Neuronal stem cell (in vitro differentiated cells): ENCODE data around the gene FLRT2.

Experiments
- DNase-seq: peaks from one replicate; pipeline ENCODE4 v3.0.0-alpha.2; 2013; ENCODE audit warnings: low spot score
- H2AFZ ChIP-seq: one replicate; pipeline ENCODE4 v1.6.1; 2013; ENCODE audit warnings: mild to moderate bottlenecking, low read length, inconsistent platforms
- H2AK5ac ChIP-seq: 2 replicates; pipeline ENCODE4 v1.6.1; 2013; ENCODE audit warnings: low read depth, mild to moderate bottlenecking, inconsistent platforms, low read length, moderate library complexity, mixed read lengths
- H2BK120ac ChIP-seq: 2 replicates; pipeline ENCODE4 v1.6.1; 2013; ENCODE audit warnings: low read depth, mild to moderate bottlenecking, inconsistent platforms, low read length, moderate library complexity, mixed read lengths
- H2BK12ac ChIP-seq: one replicate; pipeline ENCODE4 v1.6.1; 2013; ENCODE audit warnings: low read length, inconsistent platforms
- H2BK15ac ChIP-seq: 2 replicates; pipeline ENCODE4 v1.6.1; 2013; ENCODE audit warnings: mild to moderate bottlenecking, low read length, inconsistent platforms, mixed read lengths
- H2BK5ac ChIP-seq: one replicate; pipeline ENCODE4 v1.6.1; 2013; ENCODE audit warnings: inconsistent platforms, mild to moderate bottlenecking, low read length, moderate library complexity
- H3K14ac ChIP-seq: one replicate; pipeline ENCODE4 v1.6.1; 2013; ENCODE audit warnings: low read length, inconsistent platforms
- H3K18ac ChIP-seq: 2 replicates; pipeline ENCODE4 v1.6.1; 2013; ENCODE audit warnings: low read length, inconsistent platforms
- H3K23ac ChIP-seq: 2 replicates; pipeline ENCODE4 v1.6.1; 2013; ENCODE audit warnings: low read depth, mild to moderate bottlenecking, mixed read lengths, low read length, inconsistent platforms; ENCODE audit not compliant: poor library complexity
- H3K27ac ChIP-seq: replicated peaks from 3 replicates; pipeline ENCODE4 v1.5.1; 2013; ENCODE audit warnings: low read length, inconsistent platforms
- H3K27me3 ChIP-seq, 3 experiments: 2 replicates each; pipeline ENCODE4 v1.6.1; 2013; ENCODE audit warnings: low read length in 3 of 3, mild to moderate bottlenecking in 2 of 3, inconsistent platforms in 1 of 3, low read depth in 1 of 3, mixed read lengths in 1 of 3, moderate library complexity in 1 of 3; ENCODE audit not compliant: control insufficient read depth in 3 of 3, insufficient read depth in 3 of 3
- H3K36me3 ChIP-seq, 2 donors: replicated peaks in 1 of 2; 2 replicates each; pipeline ENCODE4 v1.6.1; 2013; ENCODE audit warnings: low read length in 2 of 2; ENCODE audit not compliant: control insufficient read depth in 2 of 2, insufficient read depth in 2 of 2
- H3K4ac ChIP-seq: 2 replicates; pipeline ENCODE4 v1.6.1; 2013; ENCODE audit warnings: inconsistent platforms, mild to moderate bottlenecking, low read length, moderate library complexity
- H3K4me1 ChIP-seq, 2 donors: 1 replicate in 1 of 2; 2 replicates in 1 of 2; pipeline ENCODE4 v1.6.1; 2013; ENCODE audit warnings: low read length in 2 of 2, low read depth in 1 of 2; ENCODE audit not compliant: control insufficient read depth in 2 of 2, insufficient read depth in 1 of 2
- H3K4me2 ChIP-seq: one replicate; pipeline ENCODE4 v1.6.1; 2013; ENCODE audit warnings: mild to moderate bottlenecking, low read length, inconsistent platforms; ENCODE audit not compliant: insufficient read depth, poor library complexity, severe bottlenecking
- H3K4me3 ChIP-seq, 2 donors: 2 replicates each; pipeline ENCODE4 v1.5.1; 2013; ENCODE audit warnings: low read length in 2 of 2, mild to moderate bottlenecking in 2 of 2, inconsistent platforms in 1 of 2, moderate library complexity in 1 of 2
- H3K79me1 ChIP-seq: one replicate; pipeline ENCODE4 v1.6.1; 2013; ENCODE audit warnings: low read depth, mild to moderate bottlenecking, inconsistent platforms, low read length, moderate library complexity
- H3K9ac ChIP-seq: one replicate; pipeline ENCODE4 v1.6.1; 2013; ENCODE audit warnings: mild to moderate bottlenecking, low read depth, low read length, inconsistent platforms; ENCODE audit not compliant: poor library complexity
- H3K9me3 ChIP-seq, 2 donors: replicated peaks in 1 of 2; 2 replicates each; pipeline versions ENCODE3 to v1.6.1; 2013; ENCODE audit warnings: low read length in 2 of 2, mild to moderate bottlenecking in 2 of 2, inconsistent platforms in 1 of 2, low read depth in 1 of 2, mixed read lengths in 1 of 2, moderate library complexity in 1 of 2; ENCODE audit not compliant: control insufficient read depth in 2 of 2, insufficient read depth in 1 of 2
- H4K8ac ChIP-seq: one replicate; pipeline ENCODE4 v1.6.1; 2013; ENCODE audit warnings: low read depth, mild to moderate bottlenecking, inconsistent platforms, low read length, moderate library complexity
- H4K91ac ChIP-seq: one replicate; pipeline ENCODE4 v1.6.1; 2013; ENCODE audit warnings: low read length, low read depth, mild to moderate bottlenecking, inconsistent platforms; ENCODE audit not compliant: poor library complexity
- WGBS, 2 donors: extraction: QIAGEN DNeasy Blood & Tissue Kit; methylation state at CpG; one replicate each; pipeline ENCODE4 v1.1.7; 2013; ENCODE audit warnings: missing lambda C conversion rate in 2 of 2, mixed read lengths in 1 of 2; ENCODE audit not compliant: insufficient read length in 2 of 2, insufficient replicate concordance in 1 of 2; ENCODE audit errors: extremely low coverage in 2 of 2; 5-methylcytosine and 5-hydroxymethylcytosine counted together

Gene FLRT2

GRCh38 chr14:85549697-85550096, 19.8 kb downstream of the FLRT2 start:
- H3K79me1 ChIP-seq = no peaks in the 10 kb centered on the region
- H3K36me3 ChIP-seq = peaks cover 0 to 2% of the 10 kb centered on the region in 2 donors
- H4K8ac ChIP-seq = no peak overlapping the region
- no peaks in the 10 kb centered on the region for H3K9me3 ChIP-seq
- WGBS, 2 donors = no CpG with 5 or more reads among the region's 2 CpGs
- H3K27ac ChIP-seq = no peak overlapping the region
- H3K27me3 ChIP-seq = no peaks in the 10 kb centered on the region
- H2BK12ac ChIP-seq = no peak overlapping the region
- H2BK15ac ChIP-seq = no peak overlapping the region
- no peak overlapping the region for H3K9ac ChIP-seq
- no peaks in the 10 kb centered on the region for H3K4me1 ChIP-seq
- no peak overlapping the region for H3K4ac ChIP-seq
- no peak overlapping the region for H2AFZ ChIP-seq
- H2BK5ac ChIP-seq = no peak overlapping the region
- no peak overlapping the region for H2BK120ac ChIP-seq
- no peak overlapping the region for H3K14ac ChIP-seq
- no peak overlapping the region for H3K4me2 ChIP-seq
- DNase-seq = no peak
- no peak overlapping the region for H3K23ac ChIP-seq
- no peak overlapping the region for H4K91ac ChIP-seq
- H3K4me3 ChIP-seq = no peak overlapping the region
- no peak overlapping the region for H2AK5ac ChIP-seq
- no peak overlapping the region for H3K18ac ChIP-seq

- Histone ChIP-seq H2AK5ac (no peak overlapping the region), H2BK5ac (no peak overlapping the region), H3K79me1 (no peaks in the 10 kb centered on the region), H3K27ac (no peak overlapping the region), H3K27me3 (no peaks in the 10 kb centered on the region), H3K14ac (no peak overlapping the region), H3K18ac (no peak overlapping the region), H4K8ac (no peak overlapping the region), H3K4me2 (no peak overlapping the region), H2BK15ac (no peak overlapping the region), H3K9me3 (no peaks in the 10 kb centered on the region), H3K9ac (no peak overlapping the region), H2AFZ (no peak overlapping the region), H3K23ac (no peak overlapping the region), H4K91ac (no peak overlapping the region), H3K4ac (no peak overlapping the region), H3K4me1 (no peaks in the 10 kb centered on the region), H3K4me3 (no peak overlapping the region), H2BK120ac (no peak overlapping the region), H3K36me3 (no peaks in the 10 kb centered on the region), H2BK12ac (no peak overlapping the region)
- WGBS, 2 donors = no CpG with 5 or more reads among the region's 3 CpGs
- DNase-seq = no peak
Measured at GRCh38 chr14:85554106-85554505, 24.2 kb downstream of the FLRT2 start.

- WGBS, 2 donors = no CpG with 5 or more reads among the region's 1 CpG
Measured at GRCh38 chr14:85556267-85556666, 26.3 kb downstream of the FLRT2 start.

GRCh38 chr14:85558505-85558904, 28.6 kb downstream of the FLRT2 start:
- H2BK120ac ChIP-seq = no peak overlapping the region

More at GRCh38 chr14:85556267-85556666, 26.3 kb downstream of the FLRT2 start:
- Histone ChIP-seq H3K18ac (no peak overlapping the region), H2AFZ (no peak overlapping the region), H3K9me3 (no peaks in the 10 kb centered on the region), H3K27ac (no peak overlapping the region), H3K36me3 (no peaks in the 10 kb centered on the region), H2BK5ac (no peak overlapping the region), H2BK15ac (no peak overlapping the region), H2BK12ac (no peak overlapping the region), H3K23ac (no peak overlapping the region), H3K4me3 (no peak overlapping the region), H3K4ac (no peak overlapping the region), H3K79me1 (no peaks in the 10 kb centered on the region), H4K8ac (no peak overlapping the region), H4K91ac (no peak overlapping the region), H3K9ac (no peak overlapping the region), H3K4me1 (no peaks in the 10 kb centered on the region), H3K27me3 (no peaks in the 10 kb centered on the region), H3K14ac (no peak overlapping the region), H2BK120ac (no peak overlapping the region), H3K4me2 (no peak overlapping the region), H2AK5ac (no peak overlapping the region)
- DNase-seq = no peak

More at GRCh38 chr14:85558505-85558904, 28.6 kb downstream of the FLRT2 start:
- no peaks in the 10 kb centered on the region for H3K9me3 ChIP-seq
- no peak overlapping the region for H3K9ac ChIP-seq
- DNase-seq = no peak
- no peaks in the 10 kb centered on the region for H3K27me3 ChIP-seq
- no peaks in the 10 kb centered on the region for H3K36me3 ChIP-seq
- H3K4me2 ChIP-seq = no peak overlapping the region
- H2AK5ac ChIP-seq = no peak overlapping the region
- H3K4ac ChIP-seq = no peak overlapping the region
- WGBS, 2 donors = no CpG with 5 or more reads among the region's 2 CpGs
- H2AFZ ChIP-seq = no peak overlapping the region
- H3K14ac ChIP-seq = no peak overlapping the region
- no peak overlapping the region for H4K8ac ChIP-seq
- H3K27ac ChIP-seq = no peak overlapping the region
- no peak overlapping the region for H2BK5ac ChIP-seq
- no peak overlapping the region for H2BK12ac ChIP-seq
- no peak overlapping the region for H3K23ac ChIP-seq
- H4K91ac ChIP-seq = no peak overlapping the region
- H3K4me1 ChIP-seq = no peaks in the 10 kb centered on the region
- H3K79me1 ChIP-seq = no peaks in the 10 kb centered on the region
- H3K18ac ChIP-seq = no peak overlapping the region
- H3K4me3 ChIP-seq = no peak overlapping the region
- no peak overlapping the region for H2BK15ac ChIP-seq
